HEK293 (cell line): ENCODE results near the gene C2CD4A.

Experiments used
- CTCF ChIA-PET: fragments of 350-600 bp; formaldehyde crosslinking; extraction: SDS; loops from one replicate; lab custom pipeline; 2021; ENCODE audit warnings: antibody characterized with exemption; lab: Yijun Ruan, JAX
- POLR2A ChIA-PET: fragments of 300-600 bp; formaldehyde crosslinking; extraction: SDS; loops from one replicate; lab custom pipeline; 2020; ENCODE audit warnings: antibody characterized with exemption, inconsistent platforms; lab: Yijun Ruan, JAX
- H3K27ac ChIP-seq: fragments of 200-500 bp; sonication (Bioruptor generic); 2 replicates; pipeline ENCODE4 v1.5.1; 2014; ENCODE audit warnings: low read depth, low read length, control low read depth, inconsistent platforms; ENCODE audit errors: extremely low read depth
- H3K36me3 ChIP-seq, 2 experiments: fragments of 200-500 bp in 1 of 2; sonication (Bioruptor generic) in 1 of 2; 1 replicate in 1 of 2; 2 replicates in 1 of 2; pipeline ENCODE4 v1.5.1; 2014 to 2017; ENCODE audit warnings: inconsistent platforms in 2 of 2, low read length in 2 of 2; ENCODE audit not compliant: control insufficient read depth in 2 of 2, insufficient read depth in 1 of 2
- H3K4me1 ChIP-seq: fragments of 200-500 bp; sonication (Bioruptor generic); 2 replicates; pipeline ENCODE4 v1.5.1; 2014; ENCODE audit warnings: mild to moderate bottlenecking, low read length, inconsistent platforms; ENCODE audit not compliant: control insufficient read depth, insufficient read depth
- H3K4me3 ChIP-seq: 2 replicates; pipeline ENCODE4 v1.5.1; 2011; ENCODE audit warnings: low read depth, mild to moderate bottlenecking, control low read depth, low read length, moderate library complexity
- H3K9me3 ChIP-seq: fragments of 200-500 bp; sonication (Bioruptor generic); 2 replicates; pipeline ENCODE4 v1.5.1; 2014; ENCODE audit warnings: low read depth, low read length, inconsistent platforms; ENCODE audit not compliant: control insufficient read depth, insufficient read depth
- BCL11A ChIP-seq: fragments of 450-650 bp; formaldehyde crosslinking; IDR thresholded peaks from 2 replicates; pipeline ENCODE4 v1.5.1; 2016; ENCODE audit warnings: low read depth, missing biosample characterization, missing genetic modification characterization
- BCL11B ChIP-seq: fragments of 450-650 bp; formaldehyde crosslinking; IDR thresholded peaks from 2 replicates; pipeline ENCODE4 v1.5.1; 2016; ENCODE audit warnings: low read depth, missing biosample characterization, missing genetic modification characterization
- BCL6B ChIP-seq: fragments of 450-650 bp; formaldehyde crosslinking; IDR thresholded peaks from 2 replicates; pipeline ENCODE4 v1.5.1; 2017; ENCODE audit warnings: missing biosample characterization, missing genetic modification characterization
- GLI4 ChIP-seq: fragments of 450-650 bp; formaldehyde crosslinking; IDR thresholded peaks from 2 replicates; pipeline ENCODE4 v1.5.1; 2016; ENCODE audit warnings: missing biosample characterization, missing genetic modification characterization
- HOXA7 ChIP-seq: sonication (generic); formaldehyde crosslinking; IDR thresholded peaks from 2 replicates; pipeline ENCODE4 v1.8.1; 2022; ENCODE audit warnings: missing genetic modification reagents, borderline replicate concordance
- KLF7 ChIP-seq: fragments of 450-650 bp; formaldehyde crosslinking; IDR thresholded peaks from 2 replicates; pipeline ENCODE4 v1.5.1; 2016; ENCODE audit warnings: missing biosample characterization, missing genetic modification characterization, borderline replicate concordance
- SALL2 ChIP-seq: fragments of 450-650 bp; formaldehyde crosslinking; IDR thresholded peaks from 2 replicates; pipeline ENCODE4 v1.5.0; 2017; ENCODE audit warnings: missing biosample characterization, mild to moderate bottlenecking, missing genetic modification characterization, borderline replicate concordance
- SCRT1 ChIP-seq: fragments of 450-650 bp; formaldehyde crosslinking; IDR thresholded peaks from 2 replicates; pipeline ENCODE4 v1.5.1; 2016; ENCODE audit warnings: missing biosample characterization, missing genetic modification characterization, borderline replicate concordance
- SCRT2 ChIP-seq: fragments of 450-650 bp; formaldehyde crosslinking; IDR thresholded peaks from 2 replicates; pipeline ENCODE4 v1.5.1; 2016; ENCODE audit warnings: missing biosample characterization, missing genetic modification characterization
- SP3 ChIP-seq: fragments of 450-650 bp; formaldehyde crosslinking; IDR thresholded peaks from 2 replicates; pipeline ENCODE4 v1.5.1; 2016; ENCODE audit warnings: missing biosample characterization, missing genetic modification characterization
- ZBTB21 ChIP-seq: fragments of 450-650 bp; formaldehyde crosslinking; IDR thresholded peaks from 2 replicates; pipeline ENCODE4 v1.5.1; 2017; ENCODE audit warnings: missing biosample characterization, missing genetic modification characterization
- ZBTB6 ChIP-seq: fragments of 450-650 bp; formaldehyde crosslinking; IDR thresholded peaks from 2 replicates; pipeline ENCODE4 v1.5.1; 2017; ENCODE audit warnings: missing biosample characterization, missing genetic modification characterization
- ZBTB8A ChIP-seq: fragments of 450-650 bp; formaldehyde crosslinking; IDR thresholded peaks from 2 replicates; pipeline ENCODE4 v1.5.1; 2016; ENCODE audit warnings: missing biosample characterization, missing genetic modification characterization
- ZNF112 ChIP-seq: fragments of 450-650 bp; formaldehyde crosslinking; IDR thresholded peaks from 2 replicates; pipeline ENCODE4 v1.5.0; 2017; ENCODE audit warnings: missing biosample characterization, missing genetic modification characterization
- ZNF16 ChIP-seq: fragments of 450-650 bp; formaldehyde crosslinking; IDR thresholded peaks from 2 replicates; pipeline ENCODE4 v1.5.1; 2016; ENCODE audit warnings: low read depth, missing biosample characterization, missing genetic modification characterization
- ZNF184 ChIP-seq: fragments of 450-650 bp; IDR thresholded peaks from 2 replicates; pipeline ENCODE4 v1.5.1; 2018; ENCODE audit warnings: missing biosample characterization, mild to moderate bottlenecking, missing genetic modification characterization
- ZNF19 ChIP-seq: fragments of 450-650 bp; formaldehyde crosslinking; IDR thresholded peaks from 2 replicates; pipeline ENCODE4; 2016; ENCODE audit warnings: missing biosample characterization, missing genetic modification characterization, low read depth
- ZNF248 ChIP-seq: fragments of 450-650 bp; formaldehyde crosslinking; IDR thresholded peaks from 2 replicates; pipeline ENCODE4 v1.5.1; 2017; ENCODE audit warnings: missing biosample characterization, missing genetic modification characterization
- ZNF335 ChIP-seq: fragments of 450-650 bp; formaldehyde crosslinking; conservative IDR thresholded peaks from 2 replicates; pipeline ENCODE4 v1.5.1; 2016; ENCODE audit warnings: missing biosample characterization, missing genetic modification characterization
- ZNF391 ChIP-seq: fragments of 450-650 bp; formaldehyde crosslinking; IDR thresholded peaks from 2 replicates; pipeline ENCODE4 v1.5.1; 2016; ENCODE audit warnings: low read depth, missing biosample characterization, missing genetic modification characterization, borderline replicate concordance
- ZNF404 ChIP-seq: fragments of 450-650 bp; formaldehyde crosslinking; IDR thresholded peaks from 2 replicates; pipeline ENCODE4 v1.5.1; 2017; ENCODE audit warnings: missing biosample characterization, missing genetic modification characterization
- ZNF529 ChIP-seq: fragments of 450-650 bp; formaldehyde crosslinking; IDR thresholded peaks from 2 replicates; pipeline ENCODE4 v1.5.1; 2017; ENCODE audit warnings: missing genetic modification characterization, missing biosample characterization; ENCODE audit not compliant: insufficient replicate concordance
- ZNF558 ChIP-seq: fragments of 450-650 bp; formaldehyde crosslinking; IDR thresholded peaks from 2 replicates; pipeline ENCODE4 v1.5.1; 2016; ENCODE audit warnings: missing biosample characterization, missing genetic modification characterization
- ZNF596 ChIP-seq: fragments of 450-650 bp; IDR thresholded peaks from 2 replicates; pipeline ENCODE4 v1.5.0; 2018; ENCODE audit warnings: missing biosample characterization, mild to moderate bottlenecking, missing genetic modification characterization, moderate library complexity
- ZNF600 ChIP-seq: fragments of 450-650 bp; formaldehyde crosslinking; IDR thresholded peaks from 2 replicates; pipeline ENCODE4 v1.5.1; 2016; ENCODE audit warnings: missing biosample characterization, missing genetic modification characterization
- ZNF623 ChIP-seq: fragments of 450-650 bp; formaldehyde crosslinking; IDR thresholded peaks from 2 replicates; pipeline ENCODE4 v1.5.1; 2016; ENCODE audit warnings: missing biosample characterization, missing genetic modification characterization
- ZNF626 ChIP-seq: fragments of 450-650 bp; sonication (Bioruptor Pico); formaldehyde crosslinking; IDR thresholded peaks from 2 replicates; pipeline ENCODE4 v1.5.1; 2018; ENCODE audit warnings: missing biosample characterization, missing genetic modification characterization, inconsistent platforms
- ZNF785 ChIP-seq: fragments of 450-650 bp; formaldehyde crosslinking; IDR thresholded peaks from 2 replicates; pipeline ENCODE4 v1.5.1; 2016; ENCODE audit warnings: missing biosample characterization, missing genetic modification characterization

C2CD4A gene

GRCh38 chr15:62035256-62035924 lies 31.4 kb upstream of the C2CD4A start:
- H3K27ac ChIP-seq = no peak overlapping the region
- no peak overlapping the region for H3K4me3 ChIP-seq
- H3K36me3 ChIP-seq = peaks cover 4 to 11% of the 10 kb centered on the region in 2 experiments
- no peak for TF ChIP-seq ZNF335 (tag by site-specific recombination)
- TF ChIP-seq ZNF596 (tag by site-specific recombination) = no peak
- no peak for TF ChIP-seq ZNF529
- TF ChIP-seq ZNF404 (tag by site-specific recombination) = no peak
- no peak for TF ChIP-seq ZNF19 (tag by site-specific recombination)
- TF ChIP-seq ZNF785 (tag by site-specific recombination) = no peak
- no peak for TF ChIP-seq ZNF626 (tag by site-specific recombination)
- TF ChIP-seq ZNF600 (tag by site-specific recombination) = no peak
- no peak for TF ChIP-seq BCL11B (tag by site-specific recombination)
- no peak for TF ChIP-seq SCRT1 (tag by site-specific recombination)
- no peak for TF ChIP-seq SALL2 (tag by site-specific recombination)
- no peak for TF ChIP-seq GLI4 (tag by site-specific recombination)
- no peak for TF ChIP-seq ZNF16 (tag by site-specific recombination)
- TF ChIP-seq BCL6B (tag by site-specific recombination) = no peak
- TF ChIP-seq ZNF184 (tag by site-specific recombination) = no peak
- TF ChIP-seq ZNF623 (tag by site-specific recombination) = no peak
- no peak for TF ChIP-seq ZNF558 (tag by site-specific recombination)
- no peak for TF ChIP-seq ZNF112
- no peaks in the 10 kb centered on the region for H3K9me3 ChIP-seq
- ChIA-PET CTCF (interaction anchor here (1.0 kb wide), 1 partner anchor 273 kb away, joined by 3 read pairs; no protein-coding TSS in a partner anchor), POLR2A (no interaction called here)
- no peaks in the 10 kb centered on the region for H3K4me1 ChIP-seq

- no peaks in the 10 kb centered on the region; the same call in 1 of the 2 replicates for H3K4me1 ChIP-seq
- H3K9me3 ChIP-seq = no peaks in the 10 kb centered on the region
- no peaks in the 10 kb centered on the region for H3K36me3 ChIP-seq
- H3K27ac ChIP-seq = no peak overlapping the region
- H3K4me3 ChIP-seq = no peak overlapping the region
- no peak for TF ChIP-seq KLF7 (tag by site-specific recombination)
- no peak for TF ChIP-seq ZBTB21 (tag by site-specific recombination)
- no peak for TF ChIP-seq BCL11A (tag by site-specific recombination)
- no peak for TF ChIP-seq HOXA7 (CRISPR knock-in tag)
- TF ChIP-seq GLI4 (tag by site-specific recombination) = no peak
- TF ChIP-seq ZBTB8A (tag by site-specific recombination) = no peak
- TF ChIP-seq ZBTB6 = no peak
- TF ChIP-seq ZNF391 (tag by site-specific recombination) = no peak
- no peak for TF ChIP-seq SCRT2 (tag by site-specific recombination)
- TF ChIP-seq ZNF248 (tag by site-specific recombination) = no peak
- no peak for TF ChIP-seq SP3 (tag by site-specific recombination)
- ChIA-PET POLR2A (no interaction called here), CTCF (no interaction called here)
Observed at GRCh38 chr15:62046078-62046743, 20.6 kb upstream of the C2CD4A start.
